GM23248 (cell line): ENCODE measurements around the gene OGT. TPM values are rescaled to one million over a fixed set of nuclear protein-coding genes. Genes with fewer than 3 reads are reported as not detected.

Experiments used
- DNase-seq: peaks from one replicate; pipeline ENCODE4 v3.0.0-alpha.2; 2015
- H2AFZ ChIP-seq: fragments of 200-600 bp; sonication (generic); 2 replicates; pipeline ENCODE4 v1.6.1; 2016; ENCODE audit warnings: antibody characterized with exemption
- H3F3A ChIP-seq: fragments of 200-600 bp; sonication (generic); 2 replicates; pipeline ENCODE4 v1.6.1; 2016; ENCODE audit warnings: mild to moderate bottlenecking, antibody characterized with exemption, mixed run types; ENCODE audit not compliant: insufficient read depth
- H3K27ac ChIP-seq: fragments of 200-600 bp; sonication (generic); 2 replicates; pipeline ENCODE4 v1.5.1; 2016; ENCODE audit warnings: mild to moderate bottlenecking
- H3K27me3 ChIP-seq: fragments of 200-600 bp; sonication (generic); replicated peaks from 2 replicates; pipeline ENCODE4 v1.6.1; 2016; ENCODE audit warnings: mild to moderate bottlenecking; ENCODE audit not compliant: insufficient read depth
- H3K36me3 ChIP-seq: fragments of 200-600 bp; sonication (generic); 2 replicates; pipeline ENCODE4 v1.6.1; 2016; ENCODE audit warnings: low read depth, mild to moderate bottlenecking
- H3K4me1 ChIP-seq: fragments of 200-600 bp; sonication (generic); 2 replicates; pipeline ENCODE4 v1.6.1; 2016; ENCODE audit warnings: mild to moderate bottlenecking; ENCODE audit not compliant: insufficient read depth
- H3K4me2 ChIP-seq: fragments of 200-600 bp; sonication (generic); one replicate; pipeline ENCODE4 v1.6.1; 2016; ENCODE audit warnings: mild to moderate bottlenecking; ENCODE audit not compliant: unreplicated experiment
- H3K4me3 ChIP-seq: fragments of 200-600 bp; sonication (generic); 2 replicates; pipeline ENCODE4 v1.5.1; 2016; ENCODE audit warnings: mild to moderate bottlenecking
- H3K79me2 ChIP-seq: fragments of 200-600 bp; sonication (generic); 2 replicates; pipeline ENCODE4 v1.6.1; 2016; ENCODE audit warnings: mild to moderate bottlenecking; ENCODE audit not compliant: insufficient read depth
- H3K9ac ChIP-seq: fragments of 200-600 bp; sonication (generic); 2 replicates; pipeline ENCODE4 v1.6.1; 2016; ENCODE audit warnings: mild to moderate bottlenecking
- H3K9me2 ChIP-seq: fragments of 200-600 bp; sonication (generic); 2 replicates; pipeline ENCODE4 v1.6.1; 2016; ENCODE audit warnings: mixed run types, mild to moderate bottlenecking, moderate library complexity; ENCODE audit not compliant: insufficient read depth
- H3K9me3 ChIP-seq: fragments of 200-600 bp; sonication (generic); one replicate; pipeline ENCODE4 v1.6.1; 2017; ENCODE audit warnings: low read depth
- H4K20me1 ChIP-seq: fragments of 200-600 bp; sonication (generic); 2 replicates; pipeline ENCODE4 v1.6.0; 2016; ENCODE audit not compliant: insufficient read depth
- EZH2 ChIP-seq: fragments of 200-600 bp; sonication (generic); IDR thresholded peaks from 2 replicates; pipeline ENCODE4 v1.6.1; 2018; ENCODE audit warnings: antibody characterized with exemption, mild to moderate bottlenecking; ENCODE audit not compliant: insufficient read depth, poor library complexity, severe bottlenecking
- EZH2phosphoT487 ChIP-seq: fragments of 200-600 bp; sonication (generic); IDR thresholded peaks from 2 replicates; pipeline ENCODE4 v1.6.1; 2018; ENCODE audit warnings: antibody characterized with exemption, moderate library complexity, mild to moderate bottlenecking, low read depth; ENCODE audit not compliant: insufficient read depth
- WGBS, 2 experiments: methylation state at CpG; one replicate each; pipeline ENCODE4 v1.1.6; 2015 to 2017; ENCODE audit warnings: low lambda C conversion rate in 2 of 2, low coverage in 1 of 2; ENCODE audit errors: missing lambda C conversion rate in 2 of 2; 5-methylcytosine and 5-hydroxymethylcytosine counted together
- in situ Hi-C: fragments of 300-500 bp; cut with MboI; formaldehyde crosslinking; loops from 2 replicates; pipeline ENCODE4 v1.15.0; 2020
- polyA plus RNA-seq: library from polyadenylated mRNA; unstranded; fragments of >200 nt; fragmentation: Nextera tagmentation; extraction: Ambion mirVana; gene quantifications from 2 replicates; pipeline ENCODE4 v1.2.1, GENCODE V29; 2016
- total RNA-seq: library from RNA; depleted of rRNA; stranded (reverse); fragments of >200 nt; shearing (Covaris generic); gene quantifications from 2 replicates; pipeline ENCODE4 v1.2.3, GENCODE V29; 2014

Gene OGT
- total and polyA plus RNA-seq, 2 experiments from 2014 or later: 42.1 to 97.1 TPM

DNA sequence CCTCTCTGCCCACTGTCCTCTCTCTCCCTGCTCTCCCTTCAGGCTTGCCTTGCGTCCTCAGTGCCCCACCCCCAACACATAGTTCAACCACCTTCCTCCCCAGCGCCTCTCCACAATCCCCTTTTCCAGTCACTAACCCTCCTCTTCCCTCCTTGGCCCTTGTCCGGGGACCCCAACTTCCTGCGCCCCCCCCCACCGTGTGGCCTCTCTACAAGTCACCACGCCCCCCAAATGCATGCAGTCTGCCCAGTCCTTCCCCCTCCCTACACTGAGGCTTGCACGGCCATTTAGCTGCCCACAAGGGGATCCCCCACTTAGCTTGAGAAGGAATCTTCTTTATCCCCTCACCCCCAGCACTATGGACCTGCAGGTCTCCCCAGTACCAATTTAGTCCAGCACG is 84.8 kb downstream of the OGT start:
- TF ChIP-seq EZH2: no peak
- TF ChIP-seq EZH2phosphoT487: no peak
- in situ Hi-C loops: no loop called here
- no peaks in the 10 kb centered on the region for H3K9me2 ChIP-seq
- H3K36me3 ChIP-seq: peaks cover 5% of the 10 kb centered on the region; the same call in 1 of the 2 replicates
- no peak overlapping the region for H3K9ac ChIP-seq
- no peaks in the 10 kb centered on the region for H4K20me1 ChIP-seq
- H3K27me3 ChIP-seq: no peaks in the 10 kb centered on the region
- H2AFZ ChIP-seq: no peak overlapping the region
- H3K4me3 ChIP-seq: no peak overlapping the region
- no peak for DNase-seq
- H3F3A ChIP-seq: no peaks in the 10 kb centered on the region
- no peaks in the 10 kb centered on the region for H3K79me2 ChIP-seq
- H3K27ac ChIP-seq: no peak overlapping the region
- H3K9me3 ChIP-seq: no peaks in the 10 kb centered on the region
- WGBS, 2 experiments: 97 to 100% methylated on average over 2 to 8 of the region's 8 CpGs
- no peak overlapping the region for H3K4me2 ChIP-seq
- H3K4me1 ChIP-seq: peaks cover 8% of the 10 kb centered on the region; the same call in 1 of the 2 replicates

- no peak within 1 kb of the TSS for H3K9ac ChIP-seq
- no peaks in the 10 kb centered on the region; the same call in 1 of the 2 replicates for H3K36me3 ChIP-seq
- no peak within 1 kb of the TSS for H3K27ac ChIP-seq
- H3K79me2 ChIP-seq: no peaks in the 10 kb centered on the region
- H4K20me1 ChIP-seq: no peaks in the 10 kb centered on the region
- peaks cover 11% of the 10 kb centered on the region; the same call in 1 of the 2 replicates for H3K4me1 ChIP-seq
- H3K9me2 ChIP-seq: no peaks in the 10 kb centered on the region
- DNase-seq: no peak
- H3K4me3 ChIP-seq: no peak within 1 kb of the TSS
- TF ChIP-seq EZH2 (no peak), EZH2phosphoT487 (no peak)
- no peak within 1 kb of the TSS for H3K4me2 ChIP-seq
- H3K9me3 ChIP-seq: no peaks in the 10 kb centered on the region
- H3K27me3 ChIP-seq: no peaks in the 10 kb centered on the region
- WGBS, 2 experiments: 83 to 100% methylated on average over 3 of the region's 4 CpGs
- no peak within 1 kb of the TSS for H2AFZ ChIP-seq
- H3F3A ChIP-seq: no peaks in the 10 kb centered on the region
- in situ Hi-C loops: no loop called here
Observed at GRCh38 chrX:71618303-71618721, 85.4 kb downstream of the OGT start, which contains the start of gene CXCR3. CXCR3 (minus strand) TSS chrX:71618511; CDS start chrX:71618449, 62 bp downstream.

- in situ Hi-C loops: no loop called here
- Histone ChIP-seq H3K4me1 (peaks cover 11% of the 10 kb centered on the region; the same call in 1 of the 2 replicates), H3K27ac (no peak overlapping the region), H3K9ac (no peak overlapping the region), H2AFZ (no peak overlapping the region), H3K36me3 (no peaks in the 10 kb centered on the region), H3K79me2 (no peaks in the 10 kb centered on the region), H3K4me3 (no peak overlapping the region), H3K9me2 (no peaks in the 10 kb centered on the region), H3F3A (no peaks in the 10 kb centered on the region), H3K27me3 (no peaks in the 10 kb centered on the region), H3K9me3 (no peaks in the 10 kb centered on the region), H3K4me2 (no peak overlapping the region), H4K20me1 (no peaks in the 10 kb centered on the region)
- TF ChIP-seq EZH2phosphoT487: no peak
- TF ChIP-seq EZH2: no peak
- WGBS, 2 experiments: 43 to 82% methylated on average over 1 to 3 of the region's 3 CpGs
- DNase-seq: no peak
Observed at GRCh38 chrX:71618787-71619186, 85.9 kb downstream of the OGT start.

- no peaks in the 10 kb centered on the region for H3K79me2 ChIP-seq
- TF ChIP-seq EZH2 (no peak), EZH2phosphoT487 (no peak)
- in situ Hi-C loops: no loop called here
- H3K4me2 ChIP-seq: no peak overlapping the region
- no peak overlapping the region for H3K27ac ChIP-seq
- no peaks in the 10 kb centered on the region for H4K20me1 ChIP-seq
- H3K4me1 ChIP-seq: peaks cover 11% of the 10 kb centered on the region; the same call in 1 of the 2 replicates
- no peak overlapping the region for H3K9ac ChIP-seq
- DNase-seq: no peak
- no peak overlapping the region for H2AFZ ChIP-seq
- no peaks in the 10 kb centered on the region for H3K27me3 ChIP-seq
- no peaks in the 10 kb centered on the region for H3K9me2 ChIP-seq
- 72 to 78% methylated on average over 8 of the region's 8 CpGs for WGBS, 2 experiments
- H3K9me3 ChIP-seq: no peaks in the 10 kb centered on the region
- no peaks in the 10 kb centered on the region for H3F3A ChIP-seq
- no peaks in the 10 kb centered on the region for H3K36me3 ChIP-seq
- no peak overlapping the region for H3K4me3 ChIP-seq
Observed at GRCh38 chrX:71619193-71619592, 86.3 kb downstream of the OGT start.
